HepG2 (cell line): ENCODE data around the gene PRDM15. TPM values are rescaled to one million over a fixed set of nuclear protein-coding genes. Genes with fewer than 3 reads are reported as not detected.

Experiments
- ATAC-seq: fragments of 200-7000 bp; cut with Tn5 transposase; 3 replicates; pipeline ENCODE4 v1.9.1; 2020; ENCODE audit warnings: mild to moderate bottlenecking, moderate library complexity
- BruUV-seq: library from RNA; stranded (reverse); fragments of 400-500 nt; replicated peaks from 2 replicates; lab custom pipeline; 2021; lab: Mats Ljungman, UMichigan
- CTCF ChIA-PET: fragments of 300-600 bp; formaldehyde crosslinking; extraction: SDS; loops from one replicate; lab custom pipeline; 2021; ENCODE audit warnings: low total read pairs, inconsistent platforms, low intra/inter-chr PET ratio; lab: Yijun Ruan, JAX
- POLR2A ChIA-PET: fragments of 350-600 bp; sonication (Branson Sonifier 250); formaldehyde crosslinking; loops from one replicate; lab custom pipeline; 2020; ENCODE audit warnings: antibody characterized with exemption, inconsistent platforms; lab: Yijun Ruan, JAX
- DNase-seq: peaks from one replicate; pipeline ENCODE4 v3.0.0-alpha.2; 2015; ENCODE audit warnings: low spot score
- FAIRE-seq: peaks from 3 replicates; lab custom pipeline; 2011; peaks lifted over from hg19 to GRCh38; lab: Jason Lieb, UNC
- H2AFZ ChIP-seq: one replicate; pipeline ENCODE4 v1.6.1; 2011; ENCODE audit warnings: low read length, inconsistent platforms
- H3K27ac ChIP-seq: fragments of 300-600 bp; 3 replicates; pipeline ENCODE4 v1.8.0; 2011; ENCODE audit warnings: mixed run types, mild to moderate bottlenecking, mixed read lengths, low read length, inconsistent platforms; ENCODE audit not compliant: insufficient read depth; ENCODE audit errors: extremely low read length
- H3K27me3 ChIP-seq, 2 experiments: fragments of 200-600 bp in 1 of 2; 2 replicates in 1 of 2; 3 replicates in 1 of 2; pipeline versions ENCODE4 v1.6.0 to v1.8.0; 2011; ENCODE audit warnings: low read length in 2 of 2, mild to moderate bottlenecking in 2 of 2, moderate library complexity in 2 of 2, inconsistent platforms in 1 of 2; ENCODE audit not compliant: insufficient read depth in 2 of 2, control insufficient read depth in 1 of 2
- H3K36me3 ChIP-seq, 2 experiments: fragments of 200-600 bp in 1 of 2; replicated peaks in 1 of 2; 2 replicates in 1 of 2; 3 replicates in 1 of 2; pipeline versions ENCODE4 v1.5.1 to v1.8.0; 2011; ENCODE audit warnings: low read length in 2 of 2, inconsistent platforms in 1 of 2; ENCODE audit not compliant: insufficient read depth in 2 of 2, control insufficient read depth in 1 of 2
- H3K4me1 ChIP-seq: 2 replicates; pipeline ENCODE4 v1.5.1; 2012; ENCODE audit warnings: low read length, inconsistent platforms; ENCODE audit not compliant: insufficient read depth
- H3K4me2 ChIP-seq: 2 replicates; pipeline ENCODE4 v1.6.0; 2011; ENCODE audit warnings: low read depth, low read length, inconsistent platforms
- H3K4me3 ChIP-seq, 3 experiments: fragments of 200-600 bp in 1 of 3; sonication (generic), shearing (Covaris generic) in 1 of 3; replicated peaks in 1 of 3; 2 replicates each; pipeline ENCODE4 v1.5.1; 2011 to 2016; ENCODE audit warnings: low read length in 3 of 3, inconsistent platforms in 2 of 3, low read depth in 2 of 3, mild to moderate bottlenecking in 2 of 3, control low read depth in 1 of 3, mixed read lengths in 1 of 3; ENCODE audit not compliant: insufficient read depth in 1 of 3
- H3K79me2 ChIP-seq: one replicate; pipeline ENCODE4 v1.6.1; 2011; ENCODE audit warnings: low read length, inconsistent platforms; ENCODE audit not compliant: insufficient read depth
- H3K9ac ChIP-seq: 2 replicates; pipeline ENCODE4 v1.6.0; 2011; ENCODE audit warnings: mild to moderate bottlenecking, low read depth, low read length, inconsistent platforms; ENCODE audit not compliant: insufficient read depth
- H3K9me3 ChIP-seq: 2 replicates; pipeline ENCODE4 v1.5.1; 2012; ENCODE audit warnings: mild to moderate bottlenecking, low read length
- H4K20me1 ChIP-seq: 2 replicates; pipeline ENCODE4 v1.6.0; 2011; ENCODE audit warnings: inconsistent platforms, mild to moderate bottlenecking, low read length, moderate library complexity; ENCODE audit not compliant: insufficient read depth
- CENPX ChIP-seq: sonication (generic); formaldehyde crosslinking; IDR thresholded peaks from 2 replicates; pipeline ENCODE4 v1.9.0; 2021; ENCODE audit warnings: mild to moderate bottlenecking, missing genetic modification reagents, moderate library complexity
- GABPB1 ChIP-seq: IDR thresholded peaks from 2 replicates; pipeline ENCODE4 v1.6.1; 2016; ENCODE audit warnings: mild to moderate bottlenecking, missing genetic modification reagents, moderate library complexity, missing compliant biosample characterization
- NFRKB ChIP-seq: fragments of 450-650 bp; IDR thresholded peaks from 2 replicates; pipeline ENCODE4 v1.6.1; 2017
- POGZ ChIP-seq: sonication (generic); formaldehyde crosslinking; IDR thresholded peaks from 2 replicates; pipeline ENCODE4 v1.4.0; 2020; ENCODE audit warnings: mild to moderate bottlenecking, missing genetic modification reagents
- RXRA ChIP-seq: sonication (generic); formaldehyde crosslinking; IDR thresholded peaks from 2 replicates; pipeline ENCODE4 v1.5.1; 2020; ENCODE audit warnings: missing genetic modification reagents
- ZNF10 ChIP-seq: sonication (generic); formaldehyde crosslinking; IDR thresholded peaks from 2 replicates; pipeline ENCODE4 v1.4.0; 2020; ENCODE audit warnings: mild to moderate bottlenecking, low read depth, missing genetic modification reagents, borderline replicate concordance
- ZNF12 ChIP-seq: sonication (generic); formaldehyde crosslinking; IDR thresholded peaks from 2 replicates; pipeline ENCODE4 v1.5.0; 2020; ENCODE audit warnings: missing genetic modification reagents
- ZNF256 ChIP-seq: sonication (generic); formaldehyde crosslinking; conservative IDR thresholded peaks from 2 replicates; pipeline ENCODE4 v1.4.0; 2020; ENCODE audit warnings: missing genetic modification reagents
- ZNF383 ChIP-seq: sonication (generic); formaldehyde crosslinking; IDR thresholded peaks from 2 replicates; pipeline ENCODE4 v1.4.0; 2020; ENCODE audit warnings: missing genetic modification reagents, mild to moderate bottlenecking, borderline replicate concordance
- ZNF781 ChIP-seq: sonication (generic); formaldehyde crosslinking; IDR thresholded peaks from 2 replicates; pipeline ENCODE4 v1.5.1; 2020; ENCODE audit warnings: borderline replicate concordance, mild to moderate bottlenecking, missing genetic modification reagents; ENCODE audit errors: not compliant biosample characterization
- WGBS: methylation state at CpG from one replicate; pipeline ENCODE4 v1.1.6; 2017; ENCODE audit warnings: low lambda C conversion rate; 5-methylcytosine and 5-hydroxymethylcytosine counted together
- in situ Hi-C: cut with HindIII; loops from 2 replicates; pipeline ENCODE4 v1.10.0; 2017; ENCODE audit warnings: low pct_unique_long_range_greater_than_20kb; ENCODE audit not compliant: extremely low pct_ligation_motif_present
- intact Hi-C: fragments of 100-400 bp; cut with micrococcal nuclease; formaldehyde crosslinking; loops from one replicate; pipeline ENCODE4 v1.10.0; 2022; ENCODE audit not compliant: unreplicated experiment
- polyA plus RNA-seq, 8 experiments: library from polyadenylated mRNA; depleted of rRNA in 3 of 8; stranded (reverse) in 7 of 8; unstranded in 1 of 8; fragments of >200 nt; fragmentation: Illumina TruSeq in 4 of 8; extraction: Trizol in 4 of 8; gene quantifications; 2 replicates each; pipeline versions ENCODE4 v1.2.1 to v1.2.3, GENCODE V29; 2011 to 2016; ENCODE audit warnings: low read depth in 4 of 8, missing spikeins in 1 of 8, mixed read lengths in 1 of 8; ENCODE audit not compliant: insufficient read depth in 1 of 8
- total RNA-seq, 5 experiments: library from RNA; depleted of rRNA; stranded (reverse); fragments of >200 nt; fragmentation: Illumina TruSeq; extraction: Trizol; gene quantifications; 2 replicates each; pipeline ENCODE4 v1.2.3, GENCODE V29; 2016; ENCODE audit warnings: low read depth in 1 of 5
- TF ChIP-seq, protein P1 (sequence below): sonication (generic); formaldehyde crosslinking; IDR thresholded peaks from 2 replicates; pipeline ENCODE4 v1.4.0; 2020; ENCODE audit warnings: missing genetic modification reagents, borderline replicate concordance
- TF ChIP-seq, protein P2 (sequence below): sonication (generic); formaldehyde crosslinking; IDR thresholded peaks from 2 replicates; pipeline ENCODE4 v1.4.0; 2020; ENCODE audit warnings: missing genetic modification reagents
- TF ChIP-seq, protein P3 (sequence below): sonication (generic); formaldehyde crosslinking; IDR thresholded peaks from 2 replicates; pipeline ENCODE4 v1.9.0; 2021; ENCODE audit warnings: missing genetic modification reagents, borderline replicate concordance
- TF ChIP-seq, protein P4 (sequence below): sonication (generic); formaldehyde crosslinking; IDR thresholded peaks from 2 replicates; pipeline ENCODE4 v1.8.1; 2023; ENCODE audit warnings: mild to moderate bottlenecking, moderate library complexity, missing genetic modification reagents

The PRDM15 gene
- total and polyA plus RNA-seq, 2 of the 13 experiments (the other 11 are each of a cell fraction or from before 2014, with no cell fraction given): 4.0 to 6.9 TPM

DNA sequence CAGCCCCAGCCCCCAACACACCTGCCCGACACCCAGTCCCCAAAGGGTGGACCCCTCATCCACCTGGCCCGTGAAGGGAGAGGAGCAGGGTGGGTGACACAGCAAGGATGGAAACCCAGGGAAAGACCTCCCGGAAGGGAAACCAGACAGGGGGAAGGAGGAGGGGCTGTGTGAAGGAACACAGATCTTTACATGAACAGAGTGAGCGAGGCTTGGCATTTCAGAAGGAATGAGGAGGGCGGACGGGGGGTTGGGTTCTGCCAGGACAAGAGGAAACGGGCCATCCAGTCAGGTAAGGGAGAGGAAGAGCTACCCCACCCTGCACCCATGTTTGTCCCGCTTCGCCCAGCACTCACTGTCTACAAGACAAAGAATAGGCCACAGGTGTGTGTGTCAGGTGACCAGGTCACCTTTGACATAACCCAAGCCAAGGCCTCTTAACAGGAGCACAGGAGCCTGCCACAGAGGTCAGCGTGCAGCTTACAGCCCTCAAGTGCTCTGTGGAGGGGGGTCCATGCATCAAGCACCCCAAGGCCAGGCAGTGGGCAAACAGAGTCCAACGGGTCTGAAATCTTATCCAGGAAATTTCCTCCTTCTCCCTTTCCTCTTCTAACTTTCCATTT, 18.0 kb upstream of the PRDM15 start (continued):
- TF ChIP-seq, protein P1, sequence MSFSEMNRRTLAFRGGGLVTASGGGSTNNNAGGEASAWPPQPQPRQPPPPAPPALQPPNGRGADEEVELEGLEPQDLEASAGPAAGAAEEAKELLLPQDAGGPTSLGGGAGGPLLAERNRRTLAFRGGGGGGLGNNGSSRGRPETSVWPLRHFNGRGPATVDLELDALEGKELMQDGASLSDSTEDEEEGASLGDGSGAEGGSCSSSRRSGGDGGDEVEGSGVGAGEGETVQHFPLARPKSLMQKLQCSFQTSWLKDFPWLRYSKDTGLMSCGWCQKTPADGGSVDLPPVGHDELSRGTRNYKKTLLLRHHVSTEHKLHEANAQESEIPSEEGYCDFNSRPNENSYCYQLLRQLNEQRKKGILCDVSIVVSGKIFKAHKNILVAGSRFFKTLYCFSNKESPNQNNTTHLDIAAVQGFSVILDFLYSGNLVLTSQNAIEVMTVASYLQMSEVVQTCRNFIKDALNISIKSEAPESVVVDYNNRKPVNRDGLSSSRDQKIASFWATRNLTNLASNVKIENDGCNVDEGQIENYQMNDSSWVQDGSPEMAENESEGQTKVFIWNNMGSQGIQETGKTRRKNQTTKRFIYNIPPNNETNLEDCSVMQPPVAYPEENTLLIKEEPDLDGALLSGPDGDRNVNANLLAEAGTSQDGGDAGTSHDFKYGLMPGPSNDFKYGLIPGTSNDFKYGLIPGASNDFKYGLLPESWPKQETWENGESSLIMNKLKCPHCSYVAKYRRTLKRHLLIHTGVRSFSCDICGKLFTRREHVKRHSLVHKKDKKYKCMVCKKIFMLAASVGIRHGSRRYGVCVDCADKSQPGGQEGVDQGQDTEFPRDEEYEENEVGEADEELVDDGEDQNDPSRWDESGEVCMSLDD (CRISPR knock-in tag): no peak
- TF ChIP-seq POGZ (CRISPR knock-in tag): no peak
- no peak for TF ChIP-seq RXRA (CRISPR knock-in tag)
- no peak for TF ChIP-seq ZNF10 (CRISPR knock-in tag)

DNA sequence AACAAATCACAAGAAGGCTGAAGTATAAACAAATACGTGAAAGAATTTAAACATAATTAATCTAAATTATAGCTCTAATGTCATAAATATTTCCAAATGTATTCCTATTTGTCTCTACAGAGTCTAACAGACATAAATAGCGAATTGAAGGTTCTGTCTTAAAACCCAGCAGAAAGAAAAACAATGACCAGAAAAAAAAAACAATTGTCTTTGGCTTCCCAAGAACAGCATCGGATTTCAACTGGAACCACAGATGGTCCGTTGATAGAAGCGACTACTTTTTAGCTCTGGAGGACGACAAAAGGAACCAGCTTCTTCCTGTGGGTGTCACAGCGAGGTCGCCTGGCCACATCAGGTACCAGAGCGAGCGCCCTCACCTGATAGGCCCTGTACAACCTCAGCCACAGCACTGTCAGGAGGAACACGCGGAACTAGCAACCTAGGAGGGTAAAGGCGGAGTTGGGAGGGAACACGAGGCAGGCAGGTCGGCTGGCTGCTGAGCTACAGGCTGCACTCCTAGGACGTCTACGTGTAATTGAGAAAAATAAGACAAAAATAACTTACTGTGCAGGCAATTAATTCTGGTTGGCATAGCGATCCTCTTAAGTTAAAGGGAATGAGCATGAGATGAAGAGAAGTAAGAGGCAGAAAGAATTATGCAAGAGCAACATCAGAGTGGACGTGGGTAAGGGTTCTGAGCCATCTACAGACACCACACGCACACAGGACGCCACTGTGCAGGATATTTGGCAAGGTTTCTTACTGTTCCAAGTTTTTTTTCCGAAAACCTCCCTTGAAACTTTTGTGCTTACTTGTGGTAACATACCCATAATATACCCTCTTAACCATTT, 16.7 kb upstream of the PRDM15 start:
- Histone ChIP-seq H3K36me3 (peaks cover 1 to 16% of the 10 kb centered on the region in 2 experiments; a peak in 3 of 5 replicates), H3K27me3 (no peaks in the 10 kb centered on the region), H3K79me2 (no peaks in the 10 kb centered on the region), H3K27ac (no peak overlapping the region), H3K9ac (no peak overlapping the region), H4K20me1 (no peaks in the 10 kb centered on the region), H3K4me3 (no peak overlapping the region), H3K4me2 (no peak overlapping the region), H2AFZ (no peak overlapping the region), H3K4me1 (no peaks in the 10 kb centered on the region), H3K9me3 (no peaks in the 10 kb centered on the region)
- intact Hi-C loops: no loop called here
- DNase-seq (no peak), ATAC-seq (no peak), FAIRE-seq (no peak)
- in situ Hi-C loops: no loop called here
- ChIA-PET CTCF (no interaction called here), POLR2A (no interaction called here)
- WGBS: 94% methylated on average over 22 of the region's 22 CpGs
- BruUV-seq: no TSS peak
- TF ChIP-seq CENPX (CRISPR knock-in tag): no peak
- TF ChIP-seq ZNF256 (CRISPR knock-in tag): no peak
- TF ChIP-seq, protein P2, sequence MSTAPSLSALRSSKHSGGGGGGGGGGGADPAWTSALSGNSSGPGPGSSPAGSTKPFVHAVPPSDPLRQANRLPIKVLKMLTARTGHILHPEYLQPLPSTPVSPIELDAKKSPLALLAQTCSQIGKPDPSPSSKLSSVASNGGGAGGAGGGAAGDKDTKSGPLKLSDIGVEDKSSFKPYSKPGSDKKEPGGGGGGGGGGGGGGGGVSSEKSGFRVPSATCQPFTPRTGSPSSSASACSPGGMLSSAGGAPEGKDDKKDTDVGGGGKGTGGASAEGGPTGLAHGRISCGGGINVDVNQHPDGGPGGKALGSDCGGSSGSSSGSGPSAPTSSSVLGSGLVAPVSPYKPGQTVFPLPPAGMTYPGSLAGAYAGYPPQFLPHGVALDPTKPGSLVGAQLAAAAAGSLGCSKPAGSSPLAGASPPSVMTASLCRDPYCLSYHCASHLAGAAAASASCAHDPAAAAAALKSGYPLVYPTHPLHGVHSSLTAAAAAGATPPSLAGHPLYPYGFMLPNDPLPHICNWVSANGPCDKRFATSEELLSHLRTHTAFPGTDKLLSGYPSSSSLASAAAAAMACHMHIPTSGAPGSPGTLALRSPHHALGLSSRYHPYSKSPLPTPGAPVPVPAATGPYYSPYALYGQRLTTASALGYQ (CRISPR knock-in tag): no peak
- no peak for TF ChIP-seq ZNF781 (CRISPR knock-in tag)
- TF ChIP-seq, protein P3, sequence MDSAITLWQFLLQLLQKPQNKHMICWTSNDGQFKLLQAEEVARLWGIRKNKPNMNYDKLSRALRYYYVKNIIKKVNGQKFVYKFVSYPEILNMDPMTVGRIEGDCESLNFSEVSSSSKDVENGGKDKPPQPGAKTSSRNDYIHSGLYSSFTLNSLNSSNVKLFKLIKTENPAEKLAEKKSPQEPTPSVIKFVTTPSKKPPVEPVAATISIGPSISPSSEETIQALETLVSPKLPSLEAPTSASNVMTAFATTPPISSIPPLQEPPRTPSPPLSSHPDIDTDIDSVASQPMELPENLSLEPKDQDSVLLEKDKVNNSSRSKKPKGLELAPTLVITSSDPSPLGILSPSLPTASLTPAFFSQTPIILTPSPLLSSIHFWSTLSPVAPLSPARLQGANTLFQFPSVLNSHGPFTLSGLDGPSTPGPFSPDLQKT: no peak
- TF ChIP-seq ZNF383 (CRISPR knock-in tag): no peak
- no peak for TF ChIP-seq ZNF12 (CRISPR knock-in tag)
- no peak for TF ChIP-seq GABPB1 (CRISPR knock-in tag)
- TF ChIP-seq, protein P4, sequence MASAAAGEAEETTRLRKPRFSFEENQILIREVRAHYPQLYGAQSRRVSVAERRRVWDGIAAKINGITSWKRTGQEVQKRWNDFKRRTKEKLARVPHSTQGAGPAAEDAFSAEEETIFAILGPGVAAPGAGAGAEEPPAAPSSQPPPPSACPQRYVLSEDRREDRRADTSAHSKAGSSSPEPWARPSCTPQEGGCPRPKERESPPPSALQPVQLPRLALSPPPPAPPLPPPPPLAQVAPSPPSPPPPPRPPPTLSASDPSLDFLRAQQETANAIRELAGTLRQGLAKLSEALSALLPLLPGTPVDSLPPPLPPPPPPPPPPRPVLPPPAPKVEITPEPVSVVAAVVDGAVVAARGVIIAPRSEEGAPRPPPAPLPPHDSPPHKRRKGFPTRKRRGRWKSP (CRISPR knock-in tag): no peak
- no peak for TF ChIP-seq NFRKB
